HFF-Myc (cell line): ENCODE results near the gene GCNT1.

Experiments used
- DNase-seq: peaks from one replicate; pipeline ENCODE4 v3.0.0-alpha.2; 2011; ENCODE audit warnings: low read depth; ENCODE audit errors: extremely low read depth
- H3K4me3 ChIP-seq: replicated peaks from 2 replicates; pipeline ENCODE4 v1.5.1; 2011; ENCODE audit warnings: low read depth, mild to moderate bottlenecking, control low read depth, low read length
- TF ChIP-seq, protein P1 (sequence below): IDR thresholded peaks from 2 replicates; pipeline ENCODE4 v1.5.1; 2012; ENCODE audit warnings: mild to moderate bottlenecking, low read depth, low read length, control low read depth; ENCODE audit errors: missing control alignments

Gene GCNT1

DNA sequence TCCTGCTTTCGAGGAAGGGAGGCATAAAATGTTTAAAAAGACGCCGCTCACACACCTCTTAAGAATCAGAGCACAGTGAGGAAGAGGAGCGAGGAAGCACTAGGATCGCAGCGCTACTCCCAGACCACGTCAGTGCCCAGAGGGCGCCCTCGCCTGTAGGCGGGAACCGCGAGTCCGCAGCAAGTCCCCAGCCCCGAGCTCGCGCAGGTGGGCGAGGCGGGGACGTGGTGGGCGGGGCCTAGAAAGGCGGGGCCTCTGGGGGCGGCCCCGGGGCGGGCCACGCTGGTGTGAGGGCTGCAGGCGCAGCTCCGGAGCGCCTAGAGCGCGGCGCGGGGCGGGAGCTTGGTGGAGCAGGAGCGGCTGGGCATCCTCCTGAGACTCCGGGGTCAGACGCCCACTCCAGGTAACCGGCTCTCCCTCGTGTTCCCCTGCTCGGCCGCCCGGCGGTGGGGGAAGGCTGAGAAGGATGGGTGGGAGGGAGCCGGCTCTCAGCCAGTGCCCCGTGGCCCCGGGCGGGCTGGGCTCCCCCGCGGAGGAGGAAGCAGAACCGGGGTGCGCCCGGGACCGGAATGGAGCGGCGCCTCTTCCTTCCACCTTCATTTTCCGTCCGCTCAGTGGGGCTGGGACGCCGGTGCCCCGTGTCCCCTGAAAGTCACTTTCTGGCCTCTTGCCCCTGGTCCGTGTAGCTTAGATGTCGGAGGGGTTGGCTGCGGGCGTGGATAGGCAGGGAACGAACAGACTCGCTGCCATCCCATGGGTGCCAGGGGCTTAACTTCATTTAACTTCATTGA is at the start of gene GCNT1:
Gene GCNT1 (plus strand): TSS at position 280 of the 791 bp plus-strand sequence. CDS start 43,200 bp downstream, outside the sequence.
- peak within 1 kb of the TSS; percentile 75 for H3K4me3 ChIP-seq
- peak; percentile 54 for DNase-seq
- TF ChIP-seq, protein P1, sequence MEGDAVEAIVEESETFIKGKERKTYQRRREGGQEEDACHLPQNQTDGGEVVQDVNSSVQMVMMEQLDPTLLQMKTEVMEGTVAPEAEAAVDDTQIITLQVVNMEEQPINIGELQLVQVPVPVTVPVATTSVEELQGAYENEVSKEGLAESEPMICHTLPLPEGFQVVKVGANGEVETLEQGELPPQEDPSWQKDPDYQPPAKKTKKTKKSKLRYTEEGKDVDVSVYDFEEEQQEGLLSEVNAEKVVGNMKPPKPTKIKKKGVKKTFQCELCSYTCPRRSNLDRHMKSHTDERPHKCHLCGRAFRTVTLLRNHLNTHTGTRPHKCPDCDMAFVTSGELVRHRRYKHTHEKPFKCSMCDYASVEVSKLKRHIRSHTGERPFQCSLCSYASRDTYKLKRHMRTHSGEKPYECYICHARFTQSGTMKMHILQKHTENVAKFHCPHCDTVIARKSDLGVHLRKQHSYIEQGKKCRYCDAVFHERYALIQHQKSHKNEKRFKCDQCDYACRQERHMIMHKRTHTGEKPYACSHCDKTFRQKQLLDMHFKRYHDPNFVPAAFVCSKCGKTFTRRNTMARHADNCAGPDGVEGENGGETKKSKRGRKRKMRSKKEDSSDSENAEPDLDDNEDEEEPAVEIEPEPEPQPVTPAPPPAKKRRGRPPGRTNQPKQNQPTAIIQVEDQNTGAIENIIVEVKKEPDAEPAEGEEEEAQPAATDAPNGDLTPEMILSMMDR: peak; percentile 50

DNA sequence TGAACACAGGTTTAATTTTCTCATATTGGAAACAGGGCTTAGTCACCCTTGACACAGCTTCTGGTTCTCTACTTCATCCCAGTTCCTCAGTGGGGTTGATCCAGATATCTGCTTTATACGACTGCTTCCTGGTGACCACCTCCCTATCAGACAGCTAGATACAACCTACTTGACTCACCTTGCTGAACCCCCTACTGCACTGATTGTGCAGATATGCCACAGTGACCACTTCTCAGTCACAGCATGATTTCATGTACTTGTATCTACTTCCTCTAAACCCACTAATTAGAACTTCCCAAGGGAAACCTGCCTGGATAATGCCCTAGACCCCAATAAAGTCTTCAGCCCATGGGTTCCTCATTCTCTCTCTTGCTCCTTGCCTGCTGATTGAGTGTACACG is 46.3 kb upstream of the GCNT1 start:
- H3K4me3 ChIP-seq: no peak overlapping the region
- TF ChIP-seq, protein P1: no peak
- DNase-seq: no peak

DNA sequence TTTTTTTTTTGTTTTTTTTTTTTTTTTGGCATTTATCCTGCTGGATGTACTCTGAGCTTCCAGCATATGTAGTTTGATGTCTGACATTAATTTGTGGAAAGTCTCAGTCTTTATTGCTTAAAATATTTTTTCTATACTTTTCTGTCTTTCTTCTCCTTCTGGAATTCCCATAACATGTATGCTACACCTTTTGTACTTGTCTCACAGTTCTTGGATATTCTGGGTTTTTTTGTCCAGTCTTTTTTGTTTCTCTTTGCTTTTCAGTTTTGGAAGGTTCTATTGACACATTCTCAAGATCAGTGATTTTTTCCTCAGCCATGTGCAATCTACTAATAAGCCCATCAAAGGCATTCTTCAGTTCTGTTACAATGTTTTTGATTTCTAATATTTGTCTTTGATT is 45.3 kb upstream of the GCNT1 start:
- DNase-seq: no peak
- TF ChIP-seq, protein P1: no peak
- no peak overlapping the region for H3K4me3 ChIP-seq

DNA sequence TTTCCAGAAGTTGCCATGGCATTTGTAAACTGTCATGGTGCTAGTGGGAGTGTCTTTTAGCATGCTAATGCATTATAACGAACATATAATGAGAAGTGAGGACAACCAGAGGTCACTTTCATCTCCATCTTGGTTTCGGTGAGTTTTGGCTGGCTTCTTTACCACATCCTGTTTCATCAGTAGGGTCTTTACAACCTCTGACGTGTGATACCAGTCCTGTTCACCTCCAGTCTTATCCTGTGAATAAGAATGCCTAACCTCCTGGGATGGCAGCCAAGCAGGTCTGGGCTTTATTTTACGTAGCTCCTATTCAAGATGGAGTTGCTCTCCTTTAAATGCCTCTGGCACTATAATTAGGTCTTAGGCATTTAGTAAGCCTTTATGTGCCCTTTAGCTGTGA is 44.3 kb upstream of the GCNT1 start:
- DNase-seq: peak; percentile 52
- TF ChIP-seq, protein P1: no peak
- no peak overlapping the region for H3K4me3 ChIP-seq

DNA sequence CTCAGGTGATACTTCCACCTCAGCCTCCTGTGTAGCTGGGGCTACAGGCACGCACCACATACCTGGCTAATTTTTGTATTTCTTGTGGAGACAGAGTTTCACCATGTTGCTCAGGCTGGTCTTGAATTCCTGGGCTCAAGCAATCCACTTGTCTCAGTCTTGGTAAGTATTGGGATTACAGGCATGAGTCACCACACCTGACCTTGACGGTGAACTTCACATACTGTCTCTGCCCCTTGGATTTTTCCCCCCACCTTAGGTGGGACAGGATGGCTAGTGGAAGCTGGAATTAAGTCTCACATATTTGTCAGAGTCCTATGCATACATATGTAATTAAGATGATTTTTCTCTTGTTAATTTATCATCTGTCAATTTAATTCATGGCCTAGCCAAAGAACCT is 43.8 kb upstream of the GCNT1 start:
- H3K4me3 ChIP-seq: no peak overlapping the region
- TF ChIP-seq, protein P1: no peak
- DNase-seq: no peak

DNA sequence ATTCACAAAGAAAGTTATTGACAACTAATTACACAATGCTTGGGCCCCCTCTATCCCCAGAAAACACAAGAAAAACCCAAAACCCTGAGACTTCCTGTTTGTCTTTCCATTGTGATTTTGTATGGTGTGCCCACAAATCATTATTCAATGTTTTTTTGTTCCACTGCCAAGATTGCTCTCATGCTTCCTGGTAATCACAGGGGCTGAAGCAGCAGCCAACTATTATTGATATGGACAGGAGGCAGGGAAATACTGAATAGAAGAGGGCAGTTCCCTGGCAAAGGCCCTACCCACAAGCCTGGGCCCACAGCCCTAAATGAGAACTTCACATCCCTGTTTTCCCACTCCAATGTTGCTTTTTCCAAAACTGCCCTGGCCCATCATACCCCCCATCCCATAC is 43.3 kb upstream of the GCNT1 start:
- DNase-seq: no peak
- no peak overlapping the region for H3K4me3 ChIP-seq
- TF ChIP-seq, protein P1: no peak
